Measurements from ENCODE around the gene TBC1D22A. TPM values are rescaled to one million over a fixed set of nuclear protein-coding genes. Genes with fewer than 3 reads are reported as not detected.

The TBC1D22A gene
- total RNA-seq, 1 donor from 2014 or later = 28.9 TPM

- no peak for TF ChIP-seq CTCF (IDR thresholded peaks at IDR 0.05)
- DNase-seq (ENCODE audit: extremely low spot score, unreplicated experiment) = no peak
- Mint-ChIP-seq H3K9me3 (ENCODE audit: unreplicated experiment) (no peaks in the 10 kb centered on the region), H3K4me1 (ENCODE audit: unreplicated experiment) (peaks cover 3% of the 10 kb centered on the region), H3K27ac (ENCODE audit: unreplicated experiment) (no peak overlapping the region), H3K4me3 (ENCODE audit: unreplicated experiment) (no peak overlapping the region), H3K36me3 (ENCODE audit: unreplicated experiment) (peaks cover 2% of the 10 kb centered on the region), H3K27me3 (ENCODE audit: unreplicated experiment) (no peaks in the 10 kb centered on the region)
Observed at GRCh38 chr22:47119181-47119580, 356.7 kb downstream of the TBC1D22A start.

GRCh38 chr22:47120399-47120798 is 357.9 kb downstream of the TBC1D22A start:
- no peaks in the 10 kb centered on the region for H3K9me3 Mint-ChIP-seq (ENCODE audit: unreplicated experiment)
- peaks cover 2% of the 10 kb centered on the region for H3K36me3 Mint-ChIP-seq (ENCODE audit: unreplicated experiment)
- no peaks in the 10 kb centered on the region for H3K27me3 Mint-ChIP-seq (ENCODE audit: unreplicated experiment)
- no peaks in the 10 kb centered on the region for H3K4me1 Mint-ChIP-seq (ENCODE audit: unreplicated experiment)
- no peak for DNase-seq (ENCODE audit: extremely low spot score, unreplicated experiment)
- no peak overlapping the region for H3K27ac Mint-ChIP-seq (ENCODE audit: unreplicated experiment)
- no peak overlapping the region for H3K4me3 Mint-ChIP-seq (ENCODE audit: unreplicated experiment)
- TF ChIP-seq CTCF (IDR thresholded peaks at IDR 0.05) = no peak

GRCh38 chr22:47121791-47122190 is 359.3 kb downstream of the TBC1D22A start:
- no peak for TF ChIP-seq CTCF (IDR thresholded peaks at IDR 0.05)
- no peak for DNase-seq (ENCODE audit: extremely low spot score, unreplicated experiment)
- H3K27me3 Mint-ChIP-seq (ENCODE audit: unreplicated experiment) = no peaks in the 10 kb centered on the region
- no peaks in the 10 kb centered on the region for H3K9me3 Mint-ChIP-seq (ENCODE audit: unreplicated experiment)
- H3K27ac Mint-ChIP-seq (ENCODE audit: unreplicated experiment) = no peak overlapping the region
- peaks cover 2% of the 10 kb centered on the region for H3K36me3 Mint-ChIP-seq (ENCODE audit: unreplicated experiment)
- no peaks in the 10 kb centered on the region for H3K4me1 Mint-ChIP-seq (ENCODE audit: unreplicated experiment)
- no peak overlapping the region for H3K4me3 Mint-ChIP-seq (ENCODE audit: unreplicated experiment)

- Mint-ChIP-seq H3K36me3 (ENCODE audit: unreplicated experiment) (no peaks in the 10 kb centered on the region), H3K4me1 (ENCODE audit: unreplicated experiment) (no peaks in the 10 kb centered on the region), H3K9me3 (ENCODE audit: unreplicated experiment) (no peaks in the 10 kb centered on the region), H3K27ac (ENCODE audit: unreplicated experiment) (no peak overlapping the region), H3K4me3 (ENCODE audit: unreplicated experiment) (no peak overlapping the region), H3K27me3 (ENCODE audit: unreplicated experiment) (no peaks in the 10 kb centered on the region)
- DNase-seq (ENCODE audit: extremely low spot score, unreplicated experiment) = no peak
- TF ChIP-seq CTCF (IDR thresholded peaks at IDR 0.05) = no peak
Observed at GRCh38 chr22:47122441-47123000, 360.1 kb downstream of the TBC1D22A start.

- no peak for TF ChIP-seq CTCF (IDR thresholded peaks at IDR 0.05)
- Mint-ChIP-seq H3K4me1 (ENCODE audit: unreplicated experiment) (no peaks in the 10 kb centered on the region), H3K27me3 (ENCODE audit: unreplicated experiment) (no peaks in the 10 kb centered on the region), H3K9me3 (ENCODE audit: unreplicated experiment) (no peaks in the 10 kb centered on the region), H3K36me3 (ENCODE audit: unreplicated experiment) (no peaks in the 10 kb centered on the region), H3K4me3 (ENCODE audit: unreplicated experiment) (no peak overlapping the region), H3K27ac (ENCODE audit: unreplicated experiment) (no peak overlapping the region)
- no peak for DNase-seq (ENCODE audit: extremely low spot score, unreplicated experiment)
Observed at GRCh38 chr22:47123006-47123826, 360.8 kb downstream of the TBC1D22A start.

All from osteocyte (in vitro differentiated cells).